CD4-positive, alpha-beta T cell (primary cell): ENCODE data around the gene TFAM. TPM values are rescaled to one million over a fixed set of nuclear protein-coding genes. Genes with fewer than 3 reads are reported as not detected.

ENCODE experiments used
- ATAC-seq: fragments of 200-7000 bp; cut with Tn5 transposase; one replicate; pipeline ENCODE4 v1.10.0; 2022; ENCODE audit warnings: mild to moderate bottlenecking; ENCODE audit not compliant: poor library complexity
- CTCF ChIA-PET: fragments of 350-600 bp; sonication (Branson Sonifier 250); formaldehyde crosslinking; loops from one replicate; lab custom pipeline; 2021; ENCODE audit warnings: antibody characterized with exemption, inconsistent platforms; lab: Charles Lee
- POLR2A ChIA-PET: fragments of 350-600 bp; sonication (Branson Sonifier 250); formaldehyde crosslinking; loops from one replicate; lab custom pipeline; 2021; ENCODE audit warnings: antibody characterized with exemption, inconsistent platforms; lab: Charles Lee
- DNase-seq, 14 experiments: peaks; one replicate each; pipeline ENCODE4 v3.0.0-alpha.2; 2013 to 2020; ENCODE audit warnings: mixed read lengths in 2 of 14
- H3K27ac ChIP-seq, 2 donors: one replicate each; pipeline versions ENCODE4 v1.5.1 to v1.7.0; 2013; ENCODE audit warnings: low read length in 2 of 2, low read depth in 1 of 2, mild to moderate bottlenecking in 1 of 2
- H3K27me3 ChIP-seq, 2 experiments: 1 replicate in 1 of 2; 2 replicates in 1 of 2; pipeline versions ENCODE4 v1.6.1 to v1.7.0; 2013; ENCODE audit warnings: low read length in 2 of 2, control low read depth in 1 of 2, mild to moderate bottlenecking in 1 of 2, moderate library complexity in 1 of 2; ENCODE audit not compliant: insufficient read depth in 2 of 2, control insufficient read depth in 1 of 2
- H3K36me3 ChIP-seq: one replicate; pipeline ENCODE4 v1.6.1; 2013; ENCODE audit warnings: low read length, control low read depth; ENCODE audit not compliant: insufficient read depth
- H3K4me1 ChIP-seq: one replicate; pipeline ENCODE4 v1.6.1; 2013; ENCODE audit warnings: low read length, control low read depth; ENCODE audit not compliant: insufficient read depth
- H3K4me3 ChIP-seq: one replicate; pipeline ENCODE4 v1.5.1; 2013; ENCODE audit warnings: mild to moderate bottlenecking, low read length, moderate library complexity
- H3K9me3 ChIP-seq, 2 experiments: 1 replicate in 1 of 2; 2 replicates in 1 of 2; pipeline versions ENCODE4 v1.6.1 to v1.7.0; 2013; ENCODE audit warnings: low read length in 2 of 2, mild to moderate bottlenecking in 2 of 2, control low read depth in 1 of 2, moderate library complexity in 1 of 2; ENCODE audit not compliant: control insufficient read depth in 1 of 2, insufficient read depth in 1 of 2
- H3K27ac Mint-ChIP-seq: one replicate; pipeline ENCODE4 v1.8.0; 2020; ENCODE audit warnings: mixed read lengths
- H3K27me3 Mint-ChIP-seq: one replicate; pipeline ENCODE4 v1.8.0; 2021; ENCODE audit warnings: mixed read lengths
- H3K36me3 Mint-ChIP-seq: one replicate; pipeline ENCODE4 v1.8.0; 2021; ENCODE audit warnings: low read depth, mixed read lengths
- H3K4me1 Mint-ChIP-seq: one replicate; pipeline ENCODE4 v1.8.0; 2021; ENCODE audit warnings: low read depth, mixed read lengths
- H3K4me3 Mint-ChIP-seq: one replicate; pipeline ENCODE4 v1.8.0; 2020; ENCODE audit warnings: mild to moderate bottlenecking, mixed read lengths
- H3K9me3 Mint-ChIP-seq: one replicate; pipeline ENCODE4 v1.8.0; 2020; ENCODE audit warnings: mixed read lengths
- CTCF ChIP-seq: fragments of 200-600 bp; IDR thresholded peaks from one replicate; pipeline ENCODE4 v1.8.0; 2022; ENCODE audit warnings: antibody characterized with exemption, mild to moderate bottlenecking
- intact Hi-C, 2 experiments: fragments of 100-400 bp; cut with DNase I in 1 of 2; cut with micrococcal nuclease in 1 of 2; formaldehyde crosslinking; loops; one replicate each; pipeline versions ENCODE4 v1.15.1 to v1.9.0; 2023 to 2025; cut with DNase I, micrococcal nuclease
- total RNA-seq, 174 experiments: library from RNA in 2 of 174; stranded (reverse) in 2 of 174; gene quantifications; one replicate each; pipeline ENCODE4 v1.2.3 and lab custom pipeline; 2021 to 2026

Gene TFAM
- total RNA-seq, 2 experiments from 2014 or later = 43.7 to 50.5 TPM

- no peak overlapping the region for H3K4me3 ChIP-seq
- Mint-ChIP-seq H3K27ac (no peak overlapping the region), H3K9me3 (no peaks in the 10 kb centered on the region), H3K4me3 (no peak overlapping the region), H3K4me1 (peaks cover 55% of the 10 kb centered on the region), H3K36me3 (peaks cover 16% of the 10 kb centered on the region), H3K27me3 (no peaks in the 10 kb centered on the region)
- POLR2A ChIA-PET = no interaction called here
- H3K27me3 ChIP-seq = no peaks in the 10 kb centered on the region
- intact Hi-C loops = no loop called here
- H3K9me3 ChIP-seq = no peaks in the 10 kb centered on the region
- peaks cover 4% of the 10 kb centered on the region for H3K36me3 ChIP-seq
- TF ChIP-seq CTCF = no peak
- ATAC-seq = no peak
- CTCF ChIA-PET = interaction anchor here (0.9 to 1.1 kb wide), 2 partner anchors 10 to 20 kb away, joined by 3 to 4 read pairs; no protein-coding TSS in a partner anchor
- no peak for DNase-seq
- peaks cover 8% of the 10 kb centered on the region for H3K4me1 ChIP-seq
- no peak overlapping the region for H3K27ac ChIP-seq
Measured at GRCh38 chr10:58358947-58359346, 26.3 kb upstream of the TFAM start.

- ChIA-PET CTCF (interaction anchor here (1.1 kb wide), 1 partner anchor 20 kb away, joined by 3 read pairs; no protein-coding TSS in a partner anchor), POLR2A (interaction anchor here (2.2 kb wide), 1 partner anchor 25 kb away, joined by 10 read pairs; the partner anchor contains the start of gene TFAM)
- Mint-ChIP-seq H3K36me3 (peaks cover 22% of the 10 kb centered on the region), H3K4me3 (no peak overlapping the region), H3K27ac (no peak overlapping the region), H3K27me3 (no peaks in the 10 kb centered on the region), H3K9me3 (no peaks in the 10 kb centered on the region), H3K4me1 (peaks cover 52% of the 10 kb centered on the region)
- intact Hi-C loops = no loop called here
- DNase-seq = no peak
- peaks cover 4% of the 10 kb centered on the region for H3K36me3 ChIP-seq
- TF ChIP-seq CTCF = no peak
- no peak overlapping the region for H3K4me3 ChIP-seq
- no peak for ATAC-seq
- H3K9me3 ChIP-seq = no peaks in the 10 kb centered on the region
- H3K4me1 ChIP-seq = peaks cover 8% of the 10 kb centered on the region
- H3K27ac ChIP-seq = no peak overlapping the region
- no peaks in the 10 kb centered on the region for H3K27me3 ChIP-seq
Measured at GRCh38 chr10:58359541-58359940, 25.7 kb upstream of the TFAM start.

GRCh38 chr10:58360412-58361004 lies 24.7 kb upstream of the TFAM start:
- peaks cover 31% of the 10 kb centered on the region for H3K36me3 Mint-ChIP-seq
- TF ChIP-seq CTCF = no peak
- no peak for DNase-seq
- H3K27me3 Mint-ChIP-seq = no peaks in the 10 kb centered on the region
- Histone ChIP-seq H3K4me3 (no peak overlapping the region), H3K4me1 (peaks cover 8% of the 10 kb centered on the region), H3K9me3 (no peaks in the 10 kb centered on the region), H3K27me3 (no peaks in the 10 kb centered on the region), H3K27ac (no peak overlapping the region), H3K36me3 (peaks cover 9% of the 10 kb centered on the region)
- CTCF ChIA-PET = no interaction called here
- no peak overlapping the region for H3K4me3 Mint-ChIP-seq
- peak overlapping the region; percentile 0 for H3K27ac Mint-ChIP-seq
- ATAC-seq = no peak
- H3K9me3 Mint-ChIP-seq = no peaks in the 10 kb centered on the region
- POLR2A ChIA-PET = interaction anchor here (2.2 kb wide), 1 partner anchor 24 kb away, joined by 10 read pairs; the partner anchor contains the start of gene TFAM
- intact Hi-C loops = no loop called here
- peaks cover 45% of the 10 kb centered on the region for H3K4me1 Mint-ChIP-seq
